ENCODE data around the gene GP2.
"Not testable (repeated sequence)": the region's sequence is repeated elsewhere in the genome, so short reads cannot be mapped to it uniquely, and the experiment has no call there.

The GP2 gene

GRCh38 chr16:20325005-20325404 is 2.3 kb downstream of the GP2 start:
- no peak for DNase-seq (ENCODE audit: low read depth in 4 of 4, low spot score in 1 of 4)

- DNase-seq (ENCODE audit: low read depth in 4 of 4, low spot score in 1 of 4) = no peak
Measured at GRCh38 chr16:20323591-20324117, 3.7 kb downstream of the GP2 start.

DNA sequence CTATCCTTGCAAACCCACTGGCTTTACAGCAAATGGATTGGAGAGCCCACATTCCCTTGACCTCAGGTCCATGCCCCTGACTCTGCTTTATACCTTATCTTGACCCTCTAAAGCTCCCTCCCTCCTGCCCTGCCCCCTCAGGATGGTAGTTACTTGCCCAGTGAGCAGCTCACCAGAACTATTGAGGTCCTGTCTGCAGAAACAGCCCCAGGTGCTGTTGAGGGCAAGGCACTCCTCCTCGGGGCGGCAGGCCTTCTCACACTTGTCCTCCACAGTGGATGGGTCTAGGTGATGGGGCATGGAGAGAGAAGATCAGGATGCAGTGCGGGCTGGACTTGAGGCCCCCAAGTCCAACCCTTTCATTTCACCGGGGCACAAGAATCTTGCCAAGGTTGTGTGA is 4.6 kb downstream of the GP2 start:
- DNase-seq (ENCODE audit: low read depth in 4 of 4, low spot score in 1 of 4) = no peak

DNA sequence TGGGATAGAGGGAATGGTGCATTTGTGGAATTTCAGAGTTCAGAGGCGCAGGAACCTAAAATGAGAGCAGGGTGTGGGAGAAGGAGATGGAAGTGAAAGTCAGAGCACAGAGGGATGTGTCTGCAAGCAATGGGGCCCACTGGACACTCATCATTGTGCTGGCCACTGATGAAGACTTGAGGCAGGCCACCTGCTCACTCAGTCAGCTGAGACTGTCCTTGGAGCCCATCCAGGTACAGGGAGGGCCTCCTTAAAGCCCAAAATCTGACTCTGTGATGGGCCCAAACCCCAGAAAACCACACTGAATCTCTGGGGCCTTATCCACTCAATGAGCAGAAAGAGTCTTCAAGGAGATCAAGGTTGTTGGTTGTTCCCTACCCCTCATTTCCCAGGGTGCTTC is 5.6 kb downstream of the GP2 start:
- no peak for DNase-seq (ENCODE audit: low read depth in 4 of 4, low spot score in 1 of 4)

DNA sequence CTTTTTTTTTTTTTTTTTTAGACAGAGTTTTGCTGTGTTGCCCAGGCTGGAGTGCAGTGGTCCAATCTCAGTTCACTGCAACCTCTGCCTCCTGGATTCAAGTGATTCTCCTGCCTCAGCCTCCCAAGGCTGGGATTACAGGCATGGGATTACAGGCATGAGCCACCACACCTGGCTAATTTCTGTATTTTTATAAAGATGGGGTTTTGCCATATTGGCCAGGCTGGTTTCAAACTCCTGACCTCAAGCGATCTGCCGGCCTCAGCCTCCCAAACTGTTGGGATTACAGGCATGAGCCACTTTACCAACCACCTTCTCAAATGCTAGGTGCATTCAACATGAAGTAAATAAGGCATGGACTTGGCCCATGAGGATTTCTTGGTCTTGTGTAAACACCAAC is 6.3 kb downstream of the GP2 start:
- not testable (repeated sequence) for DNase-seq (ENCODE audit: low read depth in 4 of 4, low spot score in 1 of 4)

DNA sequence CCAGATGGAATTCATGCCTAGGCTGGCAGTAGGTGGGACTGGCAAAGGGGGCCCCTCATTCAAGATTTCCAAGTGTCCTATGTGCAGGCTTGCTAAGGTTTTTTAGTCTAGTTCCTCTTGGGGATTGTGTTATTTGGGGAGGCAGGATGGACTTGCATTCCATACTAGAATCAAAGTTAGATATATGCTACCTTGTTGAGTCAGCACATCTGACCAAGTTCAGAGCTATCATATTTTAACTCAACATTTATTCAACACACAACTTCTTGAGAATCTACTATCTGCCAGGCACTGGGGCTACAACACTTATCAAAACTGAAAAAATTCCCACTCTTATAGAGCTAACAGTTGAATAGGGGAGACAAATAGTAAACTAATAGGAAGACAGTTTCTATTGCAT is 6.7 kb downstream of the GP2 start:
- no peak for DNase-seq (ENCODE audit: low read depth in 4 of 4, low spot score in 1 of 4)

DNA sequence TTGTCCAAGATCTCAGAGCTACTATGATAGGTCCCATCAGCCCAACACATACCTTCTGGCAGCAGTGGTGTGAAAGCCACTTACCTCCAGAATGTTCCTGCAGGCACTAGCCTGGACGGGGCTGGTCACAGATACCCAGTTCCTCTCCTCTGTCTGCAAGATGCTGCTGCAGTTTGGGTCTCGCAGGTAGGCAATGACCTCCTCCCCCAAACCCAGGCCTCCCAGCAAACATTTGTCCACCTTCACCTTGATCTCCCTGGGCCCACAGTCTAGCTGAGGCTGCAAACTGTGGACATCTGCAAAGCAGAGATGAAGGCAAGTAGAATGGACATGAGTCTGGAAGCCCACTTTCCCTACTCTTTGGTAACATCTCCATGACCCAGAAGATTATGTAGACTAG is 7.1 kb downstream of the GP2 start:
- DNase-seq (ENCODE audit: low read depth in 4 of 4, low spot score in 1 of 4) = no peak

DNA sequence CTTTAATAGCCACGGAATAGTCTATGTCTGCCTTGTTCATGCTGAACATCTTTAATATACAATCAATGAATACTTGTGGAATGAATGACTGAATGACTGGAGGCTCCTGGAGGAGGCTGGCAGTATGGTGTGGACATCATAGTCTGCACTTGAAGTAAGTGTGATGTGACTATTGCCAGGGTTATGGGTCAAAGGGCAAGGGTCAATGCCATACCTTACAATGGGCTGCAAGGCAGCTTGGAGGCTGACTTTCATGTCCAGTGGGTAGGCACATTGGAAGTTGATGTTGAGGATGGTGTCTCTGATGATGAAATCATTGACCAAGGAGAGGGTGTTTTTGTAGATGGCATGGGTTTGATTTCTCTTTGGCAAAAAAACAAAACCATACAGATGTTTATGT is 7.9 kb downstream of the GP2 start:
- no peak for DNase-seq (ENCODE audit: low read depth in 4 of 4, low spot score in 1 of 4)

- no peak for DNase-seq (ENCODE audit: low read depth in 4 of 4, low spot score in 1 of 4)
Measured at GRCh38 chr16:20318437-20318836, 8.9 kb downstream of the GP2 start.

GRCh38 chr16:20318006-20318405 is 9.3 kb downstream of the GP2 start:
- DNase-seq (ENCODE audit: low read depth in 4 of 4, low spot score in 1 of 4) = no peak

DNA sequence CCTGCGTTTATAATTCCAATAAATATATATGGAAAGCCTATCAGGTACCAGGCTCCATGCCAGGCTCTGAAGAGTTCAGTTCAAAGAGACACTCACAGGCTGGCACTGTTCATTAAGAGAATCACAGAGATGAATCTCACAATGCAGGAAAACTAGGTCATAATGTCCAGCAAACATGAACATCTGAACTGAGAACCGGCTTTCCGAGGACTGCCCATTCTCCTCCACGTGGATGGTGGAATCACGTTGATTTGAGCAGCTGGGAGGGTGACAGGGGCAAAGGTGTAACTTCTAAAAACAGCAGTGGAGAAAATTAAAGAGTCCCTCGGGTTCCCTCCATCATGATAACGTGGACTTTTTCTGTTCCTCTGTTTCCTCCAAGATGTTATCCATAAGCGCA is 10.2 kb downstream of the GP2 start:
- no peak for DNase-seq (ENCODE audit: low read depth in 4 of 4, low spot score in 1 of 4)

DNA sequence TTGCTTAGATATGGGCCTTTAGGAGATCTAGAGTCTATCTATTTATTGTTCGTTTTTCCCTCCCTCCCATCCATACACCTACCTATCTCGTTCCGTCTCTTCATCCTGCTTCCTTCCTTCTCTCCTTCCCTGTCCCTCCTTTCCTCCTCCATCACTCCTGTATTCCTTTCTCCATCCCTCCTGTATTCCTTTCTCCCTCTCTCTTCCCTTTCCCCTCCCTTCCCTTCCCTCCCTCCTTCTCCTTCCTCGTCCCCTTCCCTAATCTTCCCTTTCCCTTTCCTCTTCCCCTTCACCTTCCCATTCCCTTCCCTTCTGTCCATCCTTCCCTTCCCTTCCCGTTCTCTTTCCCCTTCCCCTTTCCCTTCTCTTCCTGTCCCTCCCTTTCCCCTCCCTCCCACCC is 10.6 kb downstream of the GP2 start:
- DNase-seq (ENCODE audit: low read depth in 4 of 4, low spot score in 1 of 4) = no peak

DNA sequence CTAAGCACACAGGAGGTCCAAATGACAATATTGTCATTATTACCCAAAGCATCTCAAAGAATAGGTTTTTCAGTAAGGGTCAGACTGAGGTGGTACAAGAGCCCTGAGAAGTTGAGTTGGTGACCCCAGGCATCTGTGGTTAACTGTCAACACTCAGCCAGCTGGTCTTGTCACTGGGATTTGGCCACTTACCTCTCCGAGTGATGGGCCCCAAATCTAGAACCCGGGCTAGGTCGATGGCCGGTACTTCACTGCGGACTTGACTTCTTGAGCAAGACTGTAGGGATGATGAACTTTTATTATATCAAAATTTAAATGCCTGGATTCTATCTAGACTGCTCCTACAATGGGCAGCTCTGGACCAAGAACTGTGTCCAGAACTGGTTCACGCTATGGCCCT is 11.5 kb downstream of the GP2 start:
- no peak for DNase-seq (ENCODE audit: low read depth in 4 of 4, low spot score in 1 of 4)

DNA sequence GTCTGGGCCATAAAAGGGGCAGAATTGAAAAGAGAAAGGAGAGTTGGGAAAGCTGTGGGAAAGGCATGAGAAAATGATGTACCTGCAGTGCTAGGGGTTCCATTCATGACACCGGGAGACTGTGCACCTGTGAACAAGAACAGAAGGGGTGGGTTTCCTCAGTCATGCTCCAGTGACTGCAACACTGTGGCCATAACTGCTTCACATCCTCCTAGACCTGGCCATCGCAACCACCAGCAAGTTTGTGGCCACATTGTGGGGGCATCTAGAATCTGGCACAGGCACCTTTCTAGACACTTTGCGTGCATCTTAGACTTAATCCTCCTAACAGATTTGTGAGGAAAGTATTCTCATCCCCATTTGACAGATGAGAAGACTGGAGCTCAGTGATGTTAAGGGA is 12.7 kb downstream of the GP2 start:
- no peak for DNase-seq (ENCODE audit: low read depth in 4 of 4, low spot score in 1 of 4)

DNA sequence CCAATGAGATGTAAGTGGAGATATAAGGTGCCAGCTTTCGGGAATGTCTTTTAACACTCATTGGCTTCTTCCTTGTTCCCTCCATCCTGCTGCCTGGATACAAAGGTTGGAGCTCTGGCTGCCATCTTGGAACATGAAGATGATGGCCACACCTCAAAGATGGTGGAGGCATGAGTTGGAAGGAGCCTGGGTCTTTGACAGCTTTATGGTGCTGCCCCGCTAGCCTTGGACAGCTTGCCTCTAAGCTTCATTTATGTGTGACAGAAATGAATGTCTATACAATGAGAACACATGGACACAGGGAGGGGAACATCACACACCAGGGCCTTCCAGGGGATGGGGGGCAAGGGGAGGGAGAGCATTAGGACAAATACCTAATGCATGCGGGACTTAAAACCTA is 13.6 kb downstream of the GP2 start:
- DNase-seq (ENCODE audit: low read depth in 4 of 4, low spot score in 1 of 4) = no peak

- not testable (repeated sequence) for DNase-seq (ENCODE audit: low read depth in 4 of 4, low spot score in 1 of 4)
Measured at GRCh38 chr16:20312536-20313095, 14.7 kb downstream of the GP2 start.

DNA sequence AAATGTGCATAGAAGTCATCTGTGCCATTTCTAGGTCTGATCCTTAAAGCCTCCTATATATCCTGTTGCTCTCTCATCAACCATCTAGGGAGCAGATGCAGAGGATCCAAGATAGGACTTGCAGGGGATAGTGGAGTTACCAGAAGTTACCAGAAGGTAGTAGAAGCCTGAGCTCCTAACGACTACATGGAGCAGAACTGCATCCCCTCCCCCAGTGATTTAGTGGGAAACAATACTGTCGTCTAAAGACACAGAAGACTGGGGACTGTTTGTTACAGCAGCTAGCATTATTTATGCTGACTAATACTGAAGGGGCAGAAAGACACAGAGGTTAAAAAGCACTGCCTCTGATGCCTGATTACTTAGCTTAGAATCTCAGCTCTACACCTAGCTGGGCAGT is 15.8 kb downstream of the GP2 start:
- no peak for DNase-seq (ENCODE audit: low read depth in 4 of 4, low spot score in 1 of 4)

- no peak for DNase-seq (ENCODE audit: low read depth in 4 of 4, low spot score in 1 of 4)
Measured at GRCh38 chr16:20310421-20311395, 16.6 kb downstream of the GP2 start.

- DNase-seq (ENCODE audit: low read depth in 4 of 4, low spot score in 1 of 4) = no peak
Measured at GRCh38 chr16:20309786-20310185, 17.5 kb downstream of the GP2 start.

GRCh38 chr16:20308801-20309590 is 18.3 kb downstream of the GP2 start:
- DNase-seq (ENCODE audit: low read depth in 4 of 4, low spot score in 1 of 4) = no peak

DNA sequence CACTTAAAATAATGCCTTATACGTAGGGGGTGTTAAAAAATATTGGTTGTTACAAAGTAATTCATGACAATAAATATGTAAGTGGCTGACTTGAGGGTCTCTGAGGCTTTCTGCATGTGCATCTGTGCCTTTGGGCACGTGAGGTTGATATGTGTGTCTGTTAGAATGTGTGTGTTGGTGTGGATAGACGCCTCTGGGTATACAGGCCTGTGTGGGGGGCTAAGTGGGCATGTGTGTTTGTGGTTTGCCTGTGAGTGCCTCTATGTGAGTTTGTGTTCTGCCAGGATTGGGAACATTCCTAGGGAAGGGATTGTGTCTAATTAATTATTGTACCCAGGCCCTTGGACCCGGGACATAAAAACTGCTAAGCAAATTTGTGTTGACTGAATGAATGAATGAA is 19.0 kb downstream of the GP2 start:
- no peak for DNase-seq (ENCODE audit: low read depth in 4 of 4, low spot score in 1 of 4)

DNA sequence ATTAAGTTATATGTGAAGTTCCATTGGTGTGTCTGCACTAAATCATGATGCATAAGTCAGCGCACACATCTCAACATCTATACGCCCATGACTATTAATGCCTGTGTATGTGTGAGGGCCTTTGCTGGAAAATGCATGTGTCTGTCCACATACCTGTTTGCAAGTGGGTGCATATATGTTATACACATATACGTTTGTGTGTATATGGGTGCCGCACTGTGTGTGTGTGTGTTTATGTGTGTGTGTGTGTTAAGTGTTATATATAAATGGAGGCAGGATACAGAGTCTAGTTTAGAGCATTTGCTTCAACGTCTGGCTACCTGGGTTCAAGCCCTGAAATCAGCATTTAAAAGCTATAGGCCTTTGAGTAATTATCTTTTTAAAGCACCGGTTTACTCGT is 19.5 kb downstream of the GP2 start:
- DNase-seq (ENCODE audit: low read depth in 4 of 4, low spot score in 1 of 4) = no peak

Data from stimulated activated CD4-positive, alpha-beta T cell treated with anti-CD3 and anti-CD28 coated beads, Interleukin-1b, Interleukin-23, amount 100 ng/mL, for 24 hours (primary cell).